PC-3 (cell line): Measurements from ENCODE around the gene SUCNR1. TPM values are rescaled to one million over a fixed set of nuclear protein-coding genes. Genes with fewer than 3 reads are reported as not detected.

ENCODE experiments used
- ATAC-seq: fragments of 200-7000 bp; cut with Tn5 transposase; 2 replicates; pipeline ENCODE4 v1.9.1; 2020; ENCODE audit warnings: mild to moderate bottlenecking, moderate library complexity
- Bru-seq: library from RNA; stranded (reverse); fragments of 400-500 nt; gene quantifications from one replicate; lab custom pipeline; 2021; lab: Mats Ljungman, UMichigan
- BruChase-seq, 2 experiments: library from RNA; stranded (reverse); fragments of 400-500 nt; gene quantifications; one replicate each; lab custom pipeline; 2021; lab: Mats Ljungman, UMichigan
- BruUV-seq: library from RNA; stranded (reverse); fragments of 400-500 nt; replicated peaks from 2 replicates; lab custom pipeline; 2021; lab: Mats Ljungman, UMichigan
- CTCF ChIA-PET: fragments of 300-600 bp; sonication (Branson Sonifier 250); formaldehyde crosslinking; loops from one replicate; lab custom pipeline; 2022; ENCODE audit warnings: antibody characterized with exemption; lab: Charles Lee
- POLR2A ChIA-PET: fragments of 300-600 bp; sonication (Branson Sonifier 250); formaldehyde crosslinking; loops from one replicate; lab custom pipeline; 2022; ENCODE audit warnings: antibody characterized with exemption; ENCODE audit not compliant: unreplicated experiment; lab: Charles Lee
- DNase-seq: peaks from one replicate; pipeline ENCODE4 v3.0.0-alpha.2; 2015
- H2AFZ ChIP-seq: fragments of 300-600 bp; sonication (generic); 2 replicates; pipeline ENCODE4 v1.6.0; 2016; ENCODE audit warnings: antibody characterized with exemption, low read length
- H3F3A ChIP-seq: fragments of 300-600 bp; sonication (generic); one replicate; pipeline ENCODE4 v1.6.0; 2017; ENCODE audit warnings: antibody characterized with exemption, low read length, control low read depth, mild to moderate bottlenecking; ENCODE audit not compliant: unreplicated experiment
- H3K27ac ChIP-seq: fragments of 300-600 bp; sonication (generic); 2 replicates; pipeline ENCODE4 v1.5.1; 2016; ENCODE audit warnings: mild to moderate bottlenecking, low read length
- H3K27me3 ChIP-seq: fragments of 300-600 bp; sonication (generic); 2 replicates; pipeline ENCODE4 v1.6.1; 2016; ENCODE audit warnings: low read length, mixed read lengths
- H3K36me3 ChIP-seq: fragments of 300-600 bp; sonication (generic); 2 replicates; pipeline ENCODE4 v1.6.1; 2016; ENCODE audit warnings: low read depth, mixed run types, low read length, mixed read lengths
- H3K4me1 ChIP-seq: fragments of 300-600 bp; sonication (generic); 2 replicates; pipeline ENCODE4 v1.5.1; 2016; ENCODE audit warnings: low read length; ENCODE audit not compliant: insufficient read depth
- H3K4me2 ChIP-seq: fragments of 300-600 bp; sonication (generic); 2 replicates; pipeline ENCODE4 v1.6.0; 2016; ENCODE audit warnings: low read length
- H3K4me3 ChIP-seq: fragments of 300-600 bp; sonication (generic); 2 replicates; pipeline ENCODE4 v1.5.1; 2016; ENCODE audit warnings: mild to moderate bottlenecking, low read length, mixed read lengths
- H3K79me2 ChIP-seq: fragments of 300-600 bp; sonication (generic); 2 replicates; pipeline ENCODE4 v1.6.1; 2017; ENCODE audit warnings: low read length, mixed read lengths
- H3K9ac ChIP-seq: fragments of 300-600 bp; sonication (generic); 2 replicates; pipeline ENCODE4 v1.6.0; 2016; ENCODE audit warnings: mild to moderate bottlenecking, low read length
- H3K9me2 ChIP-seq: fragments of 300-600 bp; sonication (generic); replicated peaks from 2 replicates; pipeline ENCODE4 v1.6.1; 2016; ENCODE audit warnings: mixed run types, low read length, mixed read lengths
- H3K9me3 ChIP-seq: fragments of 300-600 bp; sonication (generic); 2 replicates; pipeline ENCODE4 v1.6.1; 2016; ENCODE audit warnings: low read length, mixed read lengths
- H4K20me1 ChIP-seq: fragments of 300-600 bp; sonication (generic); 2 replicates; pipeline ENCODE4 v1.6.1; 2016; ENCODE audit warnings: low read length, mixed read lengths
- CTCF ChIP-seq: fragments of 300-600 bp; sonication (generic); conservative IDR thresholded peaks from 2 replicates; pipeline ENCODE4 v1.5.1; 2017; ENCODE audit warnings: antibody characterized with exemption, low read depth, mild to moderate bottlenecking, low read length
- EZH2 ChIP-seq: fragments of 300-600 bp; sonication (generic); IDR thresholded peaks from one replicate; pipeline ENCODE4 v1.6.1; 2017; ENCODE audit warnings: antibody characterized with exemption, mild to moderate bottlenecking, low read length; ENCODE audit not compliant: unreplicated experiment
- EZH2phosphoT487 ChIP-seq: fragments of 300-600 bp; sonication (generic); IDR thresholded peaks from 2 replicates; pipeline ENCODE4 v1.6.1; 2018; ENCODE audit warnings: mild to moderate bottlenecking, antibody characterized with exemption, low read length, borderline replicate concordance
- intact Hi-C: fragments of 100-400 bp; cut with micrococcal nuclease; formaldehyde crosslinking; loops from 2 replicates; pipeline ENCODE4 v1.9.0; 2023
- long read RNA-seq: library from polyadenylated mRNA; unstranded; transcript quantifications from one replicate; pipeline ENCODE4 v2.0.0, GENCODE V29; 2021; ENCODE audit not compliant: unreplicated experiment
- total RNA-seq: library from RNA; depleted of rRNA; stranded (reverse); fragments of >200 nt; gene quantifications from 2 replicates; pipeline ENCODE4 v1.2.3, GENCODE V29; 2014; rRNA removed

The SUCNR1 gene, protein sequence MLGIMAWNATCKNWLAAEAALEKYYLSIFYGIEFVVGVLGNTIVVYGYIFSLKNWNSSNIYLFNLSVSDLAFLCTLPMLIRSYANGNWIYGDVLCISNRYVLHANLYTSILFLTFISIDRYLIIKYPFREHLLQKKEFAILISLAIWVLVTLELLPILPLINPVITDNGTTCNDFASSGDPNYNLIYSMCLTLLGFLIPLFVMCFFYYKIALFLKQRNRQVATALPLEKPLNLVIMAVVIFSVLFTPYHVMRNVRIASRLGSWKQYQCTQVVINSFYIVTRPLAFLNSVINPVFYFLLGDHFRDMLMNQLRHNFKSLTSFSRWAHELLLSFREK
- not detected in 2 replicates for total RNA-seq
- Bru-seq, nascent RNA: not detected
- percentile 15 among the genes with signal in this experiment for BruChase-seq, experiment 1, labeled RNA remaining after a 6-hour chase
- percentile 12 among the genes with signal in this experiment for BruChase-seq, experiment 2, labeled RNA remaining after a 2-hour chase
- long read RNA-seq: 0 reads

DNA sequence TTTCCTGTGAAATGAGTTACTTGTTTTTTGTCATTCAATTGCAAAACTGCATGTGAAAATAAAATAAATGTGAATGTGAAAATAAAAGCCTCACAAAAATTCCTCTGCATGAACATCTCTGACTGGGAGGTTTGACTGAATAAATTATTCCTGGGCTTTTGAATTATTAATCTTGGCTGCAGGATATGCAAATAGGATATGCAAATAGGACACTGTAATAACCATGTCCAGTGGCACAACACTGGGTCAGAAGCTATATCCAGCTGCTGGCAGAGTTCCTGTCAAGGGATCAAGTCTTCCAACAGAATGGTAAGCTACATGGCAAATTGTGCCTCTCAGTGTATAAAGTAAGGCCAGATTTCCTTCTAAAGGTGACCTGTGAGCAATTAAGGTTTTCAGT is at the start of gene SUCNR1:
TSS of gene SUCNR1 (plus strand) at position 246 of the 400 bp plus-strand sequence. CDS start 6,250 bp downstream, outside the sequence.
- H4K20me1 ChIP-seq: no peaks in the 10 kb centered on the region
- H3F3A ChIP-seq: no peaks in the 10 kb centered on the region
- intact Hi-C loops: no loop called here
- no peaks in the 10 kb centered on the region for H3K9me2 ChIP-seq
- DNase-seq (no peak), ATAC-seq (no peak)
- no peak within 1 kb of the TSS for H3K27ac ChIP-seq
- H3K9me3 ChIP-seq: no peaks in the 10 kb centered on the region
- peaks cover 7% of the 10 kb centered on the region for H3K4me1 ChIP-seq
- H3K79me2 ChIP-seq: no peaks in the 10 kb centered on the region
- no peaks in the 10 kb centered on the region for H3K36me3 ChIP-seq
- CTCF ChIA-PET: no interaction called here
- H3K27me3 ChIP-seq: no peaks in the 10 kb centered on the region
- no TSS peak for BruUV-seq
- no peak within 1 kb of the TSS for H3K4me3 ChIP-seq
- TF ChIP-seq CTCF: no peak
- TF ChIP-seq EZH2phosphoT487: no peak
- no peak for TF ChIP-seq EZH2
- POLR2A ChIA-PET: no interaction called here
- no peak within 1 kb of the TSS for H3K4me2 ChIP-seq
- H3K9ac ChIP-seq: no peak within 1 kb of the TSS
- H2AFZ ChIP-seq: no peak within 1 kb of the TSS

DNA sequence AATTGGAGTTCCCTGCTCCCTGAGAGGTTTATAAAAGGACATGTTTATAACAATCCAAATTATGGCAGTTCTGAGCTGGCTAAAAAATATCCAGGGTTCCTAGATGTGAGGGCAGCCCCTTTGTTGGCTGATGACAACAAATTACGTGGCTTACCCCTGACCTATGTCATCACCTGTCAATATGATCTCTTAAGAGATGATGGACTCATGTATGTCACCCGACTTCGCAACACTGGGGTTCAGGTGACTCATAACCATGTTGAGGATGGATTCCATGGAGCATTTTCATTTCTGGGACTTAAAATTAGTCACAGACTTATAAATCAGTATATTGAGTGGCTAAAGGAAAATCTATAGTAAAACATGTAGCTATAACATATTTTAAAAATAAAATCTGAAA is 45.6 kb upstream of the SUCNR1 start:
- Histone ChIP-seq H3F3A (no peaks in the 10 kb centered on the region), H3K27me3 (no peaks in the 10 kb centered on the region), H3K4me2 (no peak overlapping the region), H3K79me2 (no peaks in the 10 kb centered on the region), H3K4me1 (no peaks in the 10 kb centered on the region), H3K9ac (no peak overlapping the region), H3K27ac (no peak overlapping the region), H3K9me2 (no peaks in the 10 kb centered on the region), H3K9me3 (no peaks in the 10 kb centered on the region), H4K20me1 (no peaks in the 10 kb centered on the region), H3K4me3 (no peak overlapping the region), H3K36me3 (no peaks in the 10 kb centered on the region), H2AFZ (no peak overlapping the region)
- DNase-seq (peak; percentile 37), ATAC-seq (no peak)
- intact Hi-C loops: no loop called here
- POLR2A ChIA-PET: no interaction called here
- CTCF ChIA-PET: no interaction called here
- no TSS peak for BruUV-seq
- TF ChIP-seq CTCF (no peak), EZH2 (no peak), EZH2phosphoT487 (no peak)
